ENCODE results near the gene WNT7B. TPM values are rescaled to one million over a fixed set of nuclear protein-coding genes. Genes with fewer than 3 reads are reported as not detected.

WNT7B gene
- total RNA-seq, 4 donors from 2014 or later = 0.41 TPM; not detected in 3

GRCh38 chr22:45969801-45970470 lies 7.0 kb downstream of the WNT7B start:
- H3K4me1 ChIP-seq = peaks cover 0 to 16% of the 10 kb centered on the region in 2 donors
- H3K9me3 ChIP-seq = no peaks in the 10 kb centered on the region
- no peak overlapping the region for H3K4me3 ChIP-seq
- H3K36me3 ChIP-seq = no peaks in the 10 kb centered on the region
- peaks cover 15 to 33% of the 10 kb centered on the region in 2 donors for H3K27me3 ChIP-seq
- TF ChIP-seq POLR2A (IDR thresholded peaks at IDR 0.05) = no peak
- no peak for TF ChIP-seq CTCF (IDR thresholded peaks at IDR 0.05)
- no peak overlapping the region for H3K27ac ChIP-seq
- intact Hi-C loops (cut with DNase I; ENCODE audit: low total_unique reads) = no loop called here
- DNase-seq = no peak

- H3K27ac ChIP-seq = no peak overlapping the region
- no peak for DNase-seq
- intact Hi-C loops (cut with DNase I; ENCODE audit: low total_unique reads) = no loop called here
- H3K36me3 ChIP-seq = no peaks in the 10 kb centered on the region
- no peaks in the 10 kb centered on the region for H3K9me3 ChIP-seq
- peaks cover 10 to 28% of the 10 kb centered on the region in 2 donors for H3K27me3 ChIP-seq
- H3K4me3 ChIP-seq = no peak overlapping the region
- TF ChIP-seq CTCF (IDR thresholded peaks at IDR 0.05) = no peak
- TF ChIP-seq POLR2A (IDR thresholded peaks at IDR 0.05) = no peak
- peaks cover 0 to 16% of the 10 kb centered on the region in 2 donors for H3K4me1 ChIP-seq
These were observed 7.6 kb downstream of the WNT7B start for GRCh38 chr22:45969414-45969799.

- Histone ChIP-seq H3K4me3 (no peak overlapping the region), H3K27me3 (peaks cover 8 to 23% of the 10 kb centered on the region in 2 donors), H3K36me3 (no peaks in the 10 kb centered on the region), H3K27ac (no peak overlapping the region), H3K9me3 (no peaks in the 10 kb centered on the region), H3K4me1 (peaks cover 0 to 16% of the 10 kb centered on the region in 2 donors)
- no peak for DNase-seq
- no peak for TF ChIP-seq POLR2A (IDR thresholded peaks at IDR 0.05)
- no peak for TF ChIP-seq CTCF (IDR thresholded peaks at IDR 0.05)
- intact Hi-C loops (cut with DNase I; ENCODE audit: low total_unique reads) = no loop called here
These were observed 8.1 kb downstream of the WNT7B start for GRCh38 chr22:45968751-45969413.

- no peak overlapping the region for H3K27ac ChIP-seq
- H3K27me3 ChIP-seq = peaks cover 8 to 17% of the 10 kb centered on the region in 2 donors
- no peak for DNase-seq
- no peaks in the 10 kb centered on the region for H3K9me3 ChIP-seq
- peaks cover 0 to 16% of the 10 kb centered on the region in 2 donors for H3K4me1 ChIP-seq
- TF ChIP-seq CTCF (IDR thresholded peaks at IDR 0.05) (no peak), POLR2A (IDR thresholded peaks at IDR 0.05) (no peak)
- intact Hi-C loops (cut with DNase I; ENCODE audit: low total_unique reads) = no loop called here
- no peak overlapping the region for H3K4me3 ChIP-seq
- no peaks in the 10 kb centered on the region for H3K36me3 ChIP-seq
These were observed 8.8 kb downstream of the WNT7B start for GRCh38 chr22:45968003-45968650.

- intact Hi-C loops (cut with DNase I; ENCODE audit: low total_unique reads) = no loop called here
- H3K27me3 ChIP-seq = peaks cover 8 to 12% of the 10 kb centered on the region in 2 donors
These were observed 10.0 kb downstream of the WNT7B start for GRCh38 chr22:45966895-45967365.

More at GRCh38 chr22:45966895-45967365, 10.0 kb downstream of the WNT7B start:
- Histone ChIP-seq H3K36me3 (no peaks in the 10 kb centered on the region), H3K4me1 (peaks cover 0 to 11% of the 10 kb centered on the region in 2 donors), H3K27ac (no peak overlapping the region), H3K4me3 (no peak overlapping the region), H3K9me3 (no peaks in the 10 kb centered on the region)
- DNase-seq = no peak
- TF ChIP-seq CTCF (IDR thresholded peaks at IDR 0.05) (no peak), POLR2A (IDR thresholded peaks at IDR 0.05) (no peak)
